OCI-LY7 (cell line): ENCODE results near the gene NR2F6.

Source experiments
- EZH2phosphoT487 ChIP-seq: fragments of 200-600 bp; sonication (generic); IDR thresholded peaks from 2 replicates; pipeline ENCODE4 v1.6.1; 2018; ENCODE audit warnings: low read depth, borderline replicate concordance, mild to moderate bottlenecking, mixed run types, antibody characterized with exemption, low read length, moderate library complexity, mixed read lengths
- TF ChIP-seq, protein P1 (sequence below): fragments of 200-600 bp; sonication (generic); conservative IDR thresholded peaks from 2 replicates; pipeline ENCODE4 v1.5.1; 2014; ENCODE audit warnings: mild to moderate bottlenecking, antibody characterized with exemption, low read length, moderate library complexity, mixed read lengths

DNA sequence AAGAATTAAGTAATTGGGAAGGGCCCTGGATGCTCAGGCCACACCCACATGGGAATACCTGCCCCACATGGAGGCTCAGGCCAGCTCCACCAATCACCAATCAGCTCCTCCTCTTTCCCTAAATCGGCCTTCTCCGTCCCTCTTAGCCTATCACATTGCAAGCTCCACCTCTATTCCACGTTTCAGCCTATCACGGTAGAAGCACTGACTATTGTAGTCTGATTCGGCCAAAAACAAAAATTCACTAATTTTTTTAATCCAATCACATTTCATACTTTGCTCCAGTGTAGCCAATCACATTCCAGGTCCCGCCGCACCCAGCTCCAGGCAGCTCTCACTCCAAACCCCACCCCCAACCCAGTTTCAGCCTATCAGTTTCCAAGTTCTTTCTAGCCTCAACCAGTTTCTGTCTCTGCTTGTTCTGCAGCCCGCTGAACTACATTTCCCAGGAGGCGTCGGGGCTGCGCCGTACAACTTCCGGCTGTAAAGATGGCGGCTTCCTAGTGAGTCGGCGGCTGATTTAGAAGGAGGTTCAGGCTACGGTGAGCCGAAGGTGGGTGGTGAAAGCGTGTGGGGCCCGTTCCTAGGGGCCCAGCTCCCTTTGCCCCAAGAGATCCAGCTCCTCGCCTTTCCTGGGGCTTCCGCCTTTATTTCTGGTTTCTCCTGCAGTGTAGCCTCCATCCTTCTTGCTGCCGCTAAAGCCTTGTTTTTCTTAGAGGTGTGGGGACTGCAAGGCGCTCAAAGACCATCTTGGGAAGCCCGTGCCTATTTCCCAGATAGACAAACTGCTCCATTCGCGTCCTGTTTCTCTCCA lies 21.5 kb upstream of the NR2F6 start, which contains the start of gene BABAM1:
- TF ChIP-seq EZH2phosphoT487 = no peak
- TF ChIP-seq, protein P1, sequence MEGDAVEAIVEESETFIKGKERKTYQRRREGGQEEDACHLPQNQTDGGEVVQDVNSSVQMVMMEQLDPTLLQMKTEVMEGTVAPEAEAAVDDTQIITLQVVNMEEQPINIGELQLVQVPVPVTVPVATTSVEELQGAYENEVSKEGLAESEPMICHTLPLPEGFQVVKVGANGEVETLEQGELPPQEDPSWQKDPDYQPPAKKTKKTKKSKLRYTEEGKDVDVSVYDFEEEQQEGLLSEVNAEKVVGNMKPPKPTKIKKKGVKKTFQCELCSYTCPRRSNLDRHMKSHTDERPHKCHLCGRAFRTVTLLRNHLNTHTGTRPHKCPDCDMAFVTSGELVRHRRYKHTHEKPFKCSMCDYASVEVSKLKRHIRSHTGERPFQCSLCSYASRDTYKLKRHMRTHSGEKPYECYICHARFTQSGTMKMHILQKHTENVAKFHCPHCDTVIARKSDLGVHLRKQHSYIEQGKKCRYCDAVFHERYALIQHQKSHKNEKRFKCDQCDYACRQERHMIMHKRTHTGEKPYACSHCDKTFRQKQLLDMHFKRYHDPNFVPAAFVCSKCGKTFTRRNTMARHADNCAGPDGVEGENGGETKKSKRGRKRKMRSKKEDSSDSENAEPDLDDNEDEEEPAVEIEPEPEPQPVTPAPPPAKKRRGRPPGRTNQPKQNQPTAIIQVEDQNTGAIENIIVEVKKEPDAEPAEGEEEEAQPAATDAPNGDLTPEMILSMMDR = no peak
